Fibroblast of lung (primary cell): Measurements from ENCODE around the gene PNMA8C. TPM values are rescaled to one million over a fixed set of nuclear protein-coding genes. Genes with fewer than 3 reads are reported as not detected.

ENCODE experiments used
- DNase-seq, 2 donors: peaks; one replicate each; pipeline versions ENCODE4 v3.0.0 to v3.0.0-alpha.2; 2010; ENCODE audit warnings: low read depth in 2 of 2
- H2AFZ ChIP-seq: 2 replicates; pipeline ENCODE4 v1.5.1; 2012; ENCODE audit warnings: low read length, control low read depth, inconsistent platforms
- H3K27ac ChIP-seq: 2 replicates; pipeline ENCODE4 v1.5.1; 2011; ENCODE audit warnings: low read length, control low read depth; ENCODE audit not compliant: insufficient read depth
- H3K27me3 ChIP-seq: 2 replicates; pipeline ENCODE4 v1.5.1; 2011; ENCODE audit warnings: mild to moderate bottlenecking, low read length; ENCODE audit not compliant: control insufficient read depth, insufficient read depth
- H3K36me3 ChIP-seq: 2 replicates; pipeline ENCODE4 v1.5.1; 2011; ENCODE audit warnings: low read length; ENCODE audit not compliant: control insufficient read depth, insufficient read depth
- H3K4me1 ChIP-seq: 2 replicates; pipeline ENCODE4 v1.5.1; 2011; ENCODE audit warnings: low read length; ENCODE audit not compliant: control insufficient read depth, insufficient read depth; ENCODE audit errors: extremely low read depth
- H3K4me2 ChIP-seq: 2 replicates; pipeline ENCODE4 v1.5.1; 2011; ENCODE audit warnings: low read length, control low read depth; ENCODE audit not compliant: insufficient read depth; ENCODE audit errors: extremely low read depth
- H3K4me3 ChIP-seq, 4 experiments: fragments of 200-600 bp in 1 of 4; sonication (generic) in 1 of 4; replicated peaks in 1 of 4; 2 replicates each; pipeline ENCODE4 v1.5.1; 2011 to 2016; ENCODE audit warnings: low read length in 4 of 4, low read depth in 3 of 4, mild to moderate bottlenecking in 3 of 4, control low read depth in 2 of 4, inconsistent platforms in 1 of 4, mixed read lengths in 1 of 4; ENCODE audit not compliant: insufficient read depth in 1 of 4; ENCODE audit errors: control extremely low read depth in 1 of 4
- H3K79me2 ChIP-seq: 2 replicates; pipeline ENCODE4 v1.5.1; 2012; ENCODE audit warnings: mild to moderate bottlenecking, low read length, inconsistent platforms; ENCODE audit not compliant: control insufficient read depth, insufficient read depth
- H3K9ac ChIP-seq: 2 replicates; pipeline ENCODE4 v1.5.1; 2011; ENCODE audit warnings: mild to moderate bottlenecking, low read length, control low read depth; ENCODE audit not compliant: insufficient read depth
- H3K9me3 ChIP-seq: 2 replicates; pipeline ENCODE4 v1.5.1; 2012; ENCODE audit warnings: low read depth, low read length; ENCODE audit not compliant: control insufficient read depth, insufficient read depth
- H4K20me1 ChIP-seq: 2 replicates; pipeline ENCODE4 v1.5.1; 2011; ENCODE audit warnings: low read length; ENCODE audit not compliant: control insufficient read depth, insufficient read depth; ENCODE audit errors: extremely low read depth
- CTCF ChIP-seq, 2 donors: IDR thresholded peaks in 1 of 2; conservative IDR thresholded peaks in 1 of 2; 1 replicate in 1 of 2; 2 replicates in 1 of 2; pipeline ENCODE4 v1.5.1; 2011 to 2012; ENCODE audit warnings: low read length in 2 of 2, control low read depth in 1 of 2, inconsistent platforms in 1 of 2, low read depth in 1 of 2, mild to moderate bottlenecking in 1 of 2
- EZH2 ChIP-seq: IDR thresholded peaks from 2 replicates; pipeline ENCODE4 v1.5.1; 2012; ENCODE audit warnings: low read length, control low read depth, mild to moderate bottlenecking; ENCODE audit errors: missing control alignments
- polyA plus RNA-seq, 2 donors: library from polyadenylated mRNA; depleted of rRNA in 1 of 2; stranded (reverse) in 1 of 2; unstranded in 1 of 2; fragments of >200 nt; gene quantifications; 2 replicates each; pipeline ENCODE4 v1.2.1, GENCODE V29; 2011 to 2012; ENCODE audit warnings: missing spikeins in 1 of 2
- total RNA-seq: library from RNA; depleted of rRNA; stranded (reverse); fragments of >200 nt; gene quantifications from 2 replicates; pipeline ENCODE4 v1.2.1, GENCODE V29; 2014

PNMA8C gene
- total and polyA plus RNA-seq, 2 donors (not counting 1 experiment from before 2014, with no cell fraction given), result 0.01 to 0.17 TPM

DNA sequence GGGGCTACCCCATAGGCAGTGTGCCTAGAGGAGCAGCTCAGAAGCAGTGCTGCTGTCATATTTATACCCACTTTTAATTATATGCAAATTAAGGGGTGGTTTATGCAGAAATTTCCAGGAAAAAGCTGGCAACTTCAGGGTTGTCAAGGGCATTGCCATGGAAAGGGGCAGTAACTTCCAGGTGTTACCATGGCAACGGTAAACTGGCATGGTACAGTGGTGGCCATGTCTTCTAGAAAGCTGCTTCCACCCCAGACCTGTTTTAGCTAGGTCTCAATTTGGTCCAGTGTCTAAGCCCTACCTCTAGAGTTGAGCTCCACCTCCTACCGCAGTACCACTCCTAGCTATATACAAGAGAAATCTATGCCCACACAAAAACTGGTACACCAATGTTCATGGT lies 31.3 kb upstream of the PNMA8C start:
- Histone ChIP-seq H2AFZ (no peak overlapping the region), H3K27me3 (no peaks in the 10 kb centered on the region), H3K36me3 (no peaks in the 10 kb centered on the region), H3K4me3 (no peak overlapping the region), H3K9me3 (no peaks in the 10 kb centered on the region), H3K27ac (no peak overlapping the region), H3K9ac (no peak overlapping the region), H3K79me2 (no peaks in the 10 kb centered on the region), H4K20me1 (no peaks in the 10 kb centered on the region), H3K4me2 (no peak overlapping the region), H3K4me1 (no peaks in the 10 kb centered on the region)
- DNase-seq, result no peak
- TF ChIP-seq CTCF (conservative IDR thresholded peaks at IDR 0.05 in 1 of 2, IDR thresholded peaks at IDR 0.05 in 1 of 2; ENCODE audit: low read depth in 1 of 2, low read length in 2 of 2), result no peak
- no peak for TF ChIP-seq EZH2

DNA sequence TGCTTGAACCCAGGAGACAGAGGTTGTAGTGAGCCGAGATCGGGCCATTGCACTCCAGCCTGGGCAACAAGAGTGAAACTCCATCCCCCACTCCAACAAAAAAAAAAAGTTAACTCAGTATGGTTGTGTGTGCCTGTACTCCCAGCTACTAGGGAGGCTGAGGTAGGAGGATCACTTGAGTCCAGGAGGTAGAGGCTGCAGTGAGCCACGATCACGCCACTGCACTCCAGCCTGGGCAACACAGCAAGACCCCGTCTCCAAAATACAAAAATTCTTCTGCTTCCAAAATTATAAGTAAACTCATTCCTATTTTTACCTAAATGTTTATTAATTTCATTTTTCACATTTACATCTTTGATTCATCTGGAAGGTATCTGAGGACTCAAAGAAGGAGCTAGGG lies 28.2 kb upstream of the PNMA8C start:
- Histone ChIP-seq H3K4me1 (no peaks in the 10 kb centered on the region), H3K9me3 (no peaks in the 10 kb centered on the region), H3K36me3 (no peaks in the 10 kb centered on the region), H2AFZ (no peak overlapping the region), H3K79me2 (no peaks in the 10 kb centered on the region), H3K9ac (no peak overlapping the region), H3K27ac (no peak overlapping the region), H3K4me3 (no peak overlapping the region), H4K20me1 (no peaks in the 10 kb centered on the region), H3K4me2 (no peak overlapping the region), H3K27me3 (no peaks in the 10 kb centered on the region)
- no peak for TF ChIP-seq CTCF (conservative IDR thresholded peaks at IDR 0.05 in 1 of 2, IDR thresholded peaks at IDR 0.05 in 1 of 2; ENCODE audit: low read depth in 1 of 2, low read length in 2 of 2)
- no peak for TF ChIP-seq EZH2
- no peak for DNase-seq

- no peaks in the 10 kb centered on the region for H3K36me3 ChIP-seq
- no peaks in the 10 kb centered on the region for H3K4me1 ChIP-seq
- no peaks in the 10 kb centered on the region for H3K27me3 ChIP-seq
- H2AFZ ChIP-seq, result no peak overlapping the region
- DNase-seq, result no peak
- no peak for TF ChIP-seq EZH2
- H3K9me3 ChIP-seq, result no peaks in the 10 kb centered on the region
- no peak overlapping the region for H3K4me3 ChIP-seq
- H3K4me2 ChIP-seq, result no peak overlapping the region
- no peaks in the 10 kb centered on the region for H3K79me2 ChIP-seq
- no peak overlapping the region for H3K27ac ChIP-seq
- H3K9ac ChIP-seq, result no peak overlapping the region
- H4K20me1 ChIP-seq, result no peaks in the 10 kb centered on the region
These were observed 25.5 kb upstream of the PNMA8C start for GRCh38 chr19:46454244-46454643.

- H3K36me3 ChIP-seq, result no peaks in the 10 kb centered on the region
- no peaks in the 10 kb centered on the region for H3K9me3 ChIP-seq
- no peaks in the 10 kb centered on the region for H3K79me2 ChIP-seq
- no peaks in the 10 kb centered on the region for H4K20me1 ChIP-seq
- no peak for DNase-seq
- no peak overlapping the region for H3K4me3 ChIP-seq
- H3K9ac ChIP-seq, result no peak overlapping the region
- no peak overlapping the region for H3K27ac ChIP-seq
- H3K27me3 ChIP-seq, result no peaks in the 10 kb centered on the region
- H3K4me1 ChIP-seq, result no peaks in the 10 kb centered on the region
- TF ChIP-seq CTCF (conservative IDR thresholded peaks at IDR 0.05 in 1 of 2, IDR thresholded peaks at IDR 0.05 in 1 of 2; ENCODE audit: low read depth in 1 of 2, low read length in 2 of 2), result no peak
- H3K4me2 ChIP-seq, result no peak overlapping the region
- H2AFZ ChIP-seq, result no peak overlapping the region
These were observed 24.9 kb upstream of the PNMA8C start for GRCh38 chr19:46453661-46454060.
